GM12878 (cell line): Measurements from ENCODE around the gene COX17.

Source experiments
- BCL11A ChIP-seq: IDR thresholded peaks from 2 replicates; pipeline ENCODE4 v1.6.1; 2011; ENCODE audit warnings: low read depth, low read length
- CTCF ChIP-seq, 3 experiments: IDR thresholded peaks in 2 of 3; conservative IDR thresholded peaks in 1 of 3; 2 replicates each; pipeline ENCODE4 v1.5.1; 2011; ENCODE audit warnings: low read depth in 3 of 3, low read length in 3 of 3, mild to moderate bottlenecking in 3 of 3, control low read depth in 2 of 3, moderate library complexity in 2 of 3, inconsistent platforms in 1 of 3, mixed read lengths in 1 of 3; ENCODE audit not compliant: control insufficient read depth in 2 of 3, insufficient read depth in 1 of 3; ENCODE audit errors: extremely low read depth in 1 of 3
- ELK1 ChIP-seq: IDR thresholded peaks from 2 replicates; pipeline ENCODE4 v1.6.1; 2012; ENCODE audit warnings: low read depth, low read length, improper control_type of control experiment
- EP300 ChIP-seq, 2 experiments: fragments of 150-350 bp in 1 of 2; IDR thresholded peaks; 2 replicates each; pipeline ENCODE4 v1.6.1; 2011 to 2012; ENCODE audit warnings: low read depth in 2 of 2, low read length in 2 of 2, borderline replicate concordance in 1 of 2, improper control_type of control experiment in 1 of 2, inconsistent platforms in 1 of 2; ENCODE audit not compliant: control insufficient read depth in 1 of 2
- EZH2 ChIP-seq: IDR thresholded peaks from 2 replicates; pipeline ENCODE4 v1.6.1; 2012; ENCODE audit warnings: low read depth, mild to moderate bottlenecking, control low read depth, inconsistent platforms, low read length, borderline replicate concordance; ENCODE audit not compliant: control insufficient read depth
- HCFC1 ChIP-seq: fragments of 150-350 bp; IDR thresholded peaks from 2 replicates; pipeline ENCODE4 v1.6.1; 2014; ENCODE audit warnings: low read length
- NR2C2 ChIP-seq: IDR thresholded peaks from 2 replicates; pipeline ENCODE4 v1.6.1; 2011; ENCODE audit warnings: borderline replicate concordance, low read depth; ENCODE audit not compliant: control insufficient read depth, insufficient read length
- PAX5 ChIP-seq: IDR thresholded peaks from 2 replicates; pipeline ENCODE4 v1.6.1; 2011; ENCODE audit warnings: low read depth, low read length, borderline replicate concordance
- POLR2A ChIP-seq: IDR thresholded peaks from 2 replicates; pipeline ENCODE4 v1.6.1; 2011; ENCODE audit warnings: low read depth, mild to moderate bottlenecking, low read length
- RCOR1 ChIP-seq: conservative IDR thresholded peaks from 2 replicates; pipeline ENCODE4 v1.6.1; 2012; ENCODE audit warnings: low read depth, low read length, improper control_type of control experiment
- TF ChIP-seq, protein P1 (sequence below): fragments of 450-650 bp; formaldehyde crosslinking; IDR thresholded peaks from 2 replicates; pipeline ENCODE4 v1.4.0; 2020; ENCODE audit warnings: mild to moderate bottlenecking, moderate library complexity
- TF ChIP-seq, protein P2 (sequence below): fragments of 450-650 bp; IDR thresholded peaks from 2 replicates; pipeline ENCODE4 v1.6.1; 2017; ENCODE audit warnings: mild to moderate bottlenecking, moderate library complexity
- TF ChIP-seq, protein P3 (sequence below): IDR thresholded peaks from 2 replicates; pipeline ENCODE4 v1.6.1; 2012; ENCODE audit warnings: low read depth, low read length, improper control_type of control experiment

DNA sequence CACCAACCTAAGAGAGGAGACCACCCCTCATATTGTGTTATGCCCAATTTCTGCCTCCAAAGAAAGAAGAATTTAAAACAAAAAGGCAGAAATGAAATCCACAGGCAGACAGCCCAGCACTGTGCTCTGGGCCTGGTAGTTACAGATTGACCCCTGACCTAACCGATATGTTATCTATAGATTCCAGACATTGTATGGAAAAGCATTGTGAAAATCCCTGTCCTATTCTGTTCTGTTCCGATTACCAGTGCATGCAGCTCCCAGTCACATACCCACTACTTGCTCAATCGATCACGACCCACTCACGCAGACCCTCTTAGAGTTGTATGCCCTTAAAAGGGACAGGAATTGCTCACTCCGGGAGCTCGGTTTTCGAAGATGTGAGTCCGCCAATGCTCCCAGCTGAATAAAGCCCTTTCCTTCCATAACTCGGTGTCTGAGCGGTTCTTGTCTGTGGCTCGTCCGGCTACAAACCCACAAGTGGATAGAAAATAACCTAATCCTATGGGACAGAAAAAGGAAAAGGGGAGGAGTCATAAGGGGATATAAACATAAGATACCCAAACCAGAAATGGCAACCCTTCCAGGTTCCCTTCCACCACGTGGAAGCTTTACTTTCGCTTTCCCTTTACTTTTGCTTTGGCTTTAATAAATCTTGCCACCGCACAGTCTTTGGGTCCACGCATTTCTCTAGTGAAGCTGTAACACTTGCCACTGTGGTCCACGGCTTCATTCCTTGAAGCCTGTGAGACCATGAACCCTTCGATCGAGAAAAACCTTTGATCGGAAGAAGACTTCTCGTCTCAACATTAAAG, 23.9 kb upstream of the COX17 start:
- TF ChIP-seq HCFC1 (no peak), POLR2A (no peak), EZH2 (no peak), EP300 (IDR thresholded peaks at IDR 0.05; ENCODE audit: borderline replicate concordance in 1 of 2, control insufficient read depth in 1 of 2, low read depth in 2 of 2, low read length in 2 of 2) (no peak), BCL11A (no peak), RCOR1 (no peak), CTCF (IDR thresholded peaks at IDR 0.05 in 2 of 3, conservative IDR thresholded peaks at IDR 0.05 in 1 of 3; ENCODE audit: control insufficient read depth in 2 of 3, extremely low read depth in 1 of 3, insufficient read depth in 1 of 3, low read depth in 3 of 3, low read length in 3 of 3) (no peak), PAX5 (no peak), NR2C2 (no peak), ELK1 (no peak)
- TF ChIP-seq, protein P1, sequence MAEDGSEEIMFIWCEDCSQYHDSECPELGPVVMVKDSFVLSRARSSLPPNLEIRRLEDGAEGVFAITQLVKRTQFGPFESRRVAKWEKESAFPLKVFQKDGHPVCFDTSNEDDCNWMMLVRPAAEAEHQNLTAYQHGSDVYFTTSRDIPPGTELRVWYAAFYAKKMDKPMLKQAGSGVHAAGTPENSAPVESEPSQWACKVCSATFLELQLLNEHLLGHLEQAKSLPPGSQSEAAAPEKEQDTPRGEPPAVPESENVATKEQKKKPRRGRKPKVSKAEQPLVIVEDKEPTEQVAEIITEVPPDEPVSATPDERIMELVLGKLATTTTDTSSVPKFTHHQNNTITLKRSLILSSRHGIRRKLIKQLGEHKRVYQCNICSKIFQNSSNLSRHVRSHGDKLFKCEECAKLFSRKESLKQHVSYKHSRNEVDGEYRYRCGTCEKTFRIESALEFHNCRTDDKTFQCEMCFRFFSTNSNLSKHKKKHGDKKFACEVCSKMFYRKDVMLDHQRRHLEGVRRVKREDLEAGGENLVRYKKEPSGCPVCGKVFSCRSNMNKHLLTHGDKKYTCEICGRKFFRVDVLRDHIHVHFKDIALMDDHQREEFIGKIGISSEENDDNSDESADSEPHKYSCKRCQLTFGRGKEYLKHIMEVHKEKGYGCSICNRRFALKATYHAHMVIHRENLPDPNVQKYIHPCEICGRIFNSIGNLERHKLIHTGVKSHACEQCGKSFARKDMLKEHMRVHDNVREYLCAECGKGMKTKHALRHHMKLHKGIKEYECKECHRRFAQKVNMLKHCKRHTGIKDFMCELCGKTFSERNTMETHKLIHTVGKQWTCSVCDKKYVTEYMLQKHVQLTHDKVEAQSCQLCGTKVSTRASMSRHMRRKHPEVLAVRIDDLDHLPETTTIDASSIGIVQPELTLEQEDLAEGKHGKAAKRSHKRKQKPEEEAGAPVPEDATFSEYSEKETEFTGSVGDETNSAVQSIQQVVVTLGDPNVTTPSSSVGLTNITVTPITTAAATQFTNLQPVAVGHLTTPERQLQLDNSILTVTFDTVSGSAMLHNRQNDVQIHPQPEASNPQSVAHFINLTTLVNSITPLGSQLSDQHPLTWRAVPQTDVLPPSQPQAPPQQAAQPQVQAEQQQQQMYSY (CRISPR knock-in tag), result no peak
- TF ChIP-seq, protein P2, sequence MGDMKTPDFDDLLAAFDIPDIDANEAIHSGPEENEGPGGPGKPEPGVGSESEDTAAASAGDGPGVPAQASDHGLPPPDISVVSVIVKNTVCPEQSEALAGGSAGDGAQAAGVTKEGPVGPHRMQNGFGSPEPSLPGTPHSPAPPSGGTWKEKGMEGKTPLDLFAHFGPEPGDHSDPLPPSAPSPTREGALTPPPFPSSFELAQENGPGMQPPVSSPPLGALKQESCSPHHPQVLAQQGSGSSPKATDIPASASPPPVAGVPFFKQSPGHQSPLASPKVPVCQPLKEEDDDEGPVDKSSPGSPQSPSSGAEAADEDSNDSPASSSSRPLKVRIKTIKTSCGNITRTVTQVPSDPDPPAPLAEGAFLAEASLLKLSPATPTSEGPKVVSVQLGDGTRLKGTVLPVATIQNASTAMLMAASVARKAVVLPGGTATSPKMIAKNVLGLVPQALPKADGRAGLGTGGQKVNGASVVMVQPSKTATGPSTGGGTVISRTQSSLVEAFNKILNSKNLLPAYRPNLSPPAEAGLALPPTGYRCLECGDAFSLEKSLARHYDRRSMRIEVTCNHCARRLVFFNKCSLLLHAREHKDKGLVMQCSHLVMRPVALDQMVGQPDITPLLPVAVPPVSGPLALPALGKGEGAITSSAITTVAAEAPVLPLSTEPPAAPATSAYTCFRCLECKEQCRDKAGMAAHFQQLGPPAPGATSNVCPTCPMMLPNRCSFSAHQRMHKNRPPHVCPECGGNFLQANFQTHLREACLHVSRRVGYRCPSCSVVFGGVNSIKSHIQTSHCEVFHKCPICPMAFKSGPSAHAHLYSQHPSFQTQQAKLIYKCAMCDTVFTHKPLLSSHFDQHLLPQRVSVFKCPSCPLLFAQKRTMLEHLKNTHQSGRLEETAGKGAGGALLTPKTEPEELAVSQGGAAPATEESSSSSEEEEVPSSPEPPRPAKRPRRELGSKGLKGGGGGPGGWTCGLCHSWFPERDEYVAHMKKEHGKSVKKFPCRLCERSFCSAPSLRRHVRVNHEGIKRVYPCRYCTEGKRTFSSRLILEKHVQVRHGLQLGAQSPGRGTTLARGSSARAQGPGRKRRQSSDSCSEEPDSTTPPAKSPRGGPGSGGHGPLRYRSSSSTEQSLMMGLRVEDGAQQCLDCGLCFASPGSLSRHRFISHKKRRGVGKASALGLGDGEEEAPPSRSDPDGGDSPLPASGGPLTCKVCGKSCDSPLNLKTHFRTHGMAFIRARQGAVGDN, result no peak
- TF ChIP-seq, protein P3, sequence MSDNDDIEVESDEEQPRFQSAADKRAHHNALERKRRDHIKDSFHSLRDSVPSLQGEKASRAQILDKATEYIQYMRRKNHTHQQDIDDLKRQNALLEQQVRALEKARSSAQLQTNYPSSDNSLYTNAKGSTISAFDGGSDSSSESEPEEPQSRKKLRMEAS, result no peak
